Gastroesophageal sphincter (tissue), 3 donors: ENCODE measurements around the gene TOM1L2.

Source experiments
- CTCF ChIP-seq, 4 experiments: fragments of 200-600 bp in 2 of 4; fragments of 450-650 bp in 2 of 4; sonication (generic) in 1 of 4; IDR thresholded peaks; one replicate each; pipeline ENCODE4 v1.5.1; 2017 to 2019; ENCODE audit warnings: antibody characterized with exemption in 4 of 4, mild to moderate bottlenecking in 2 of 4, moderate library complexity in 2 of 4
- POLR2A ChIP-seq, 2 donors: fragments of 450-650 bp; IDR thresholded peaks; one replicate each; pipeline ENCODE4 v1.6.1; 2017; ENCODE audit warnings: antibody characterized with exemption in 2 of 2, mild to moderate bottlenecking in 2 of 2, moderate library complexity in 1 of 2
- POLR2AphosphoS5 ChIP-seq: sonication (generic); formaldehyde crosslinking; IDR thresholded peaks from one replicate; pipeline ENCODE4 v1.6.1; 2017; ENCODE audit warnings: antibody characterized with exemption

- TF ChIP-seq POLR2AphosphoS5, result no peak
- no peak for TF ChIP-seq CTCF (IDR thresholded peaks at IDR 0.05)
- TF ChIP-seq POLR2A (IDR thresholded peaks at IDR 0.05), result no peak
Measured at GRCh38 chr17:18006495-18007239, 34.5 kb upstream of the TOM1L2 start.
